HuH-7.5 (cell line): Measurements from ENCODE around the gene ATL1.

ENCODE experiments used
- DNase-seq: peaks from one replicate; pipeline ENCODE4 v3.0.0; 2011; ENCODE audit warnings: low spot score

ATL1 gene

GRCh38 chr14:50559990-50560930 is at the start of gene ATL1:
ATL1 (plus strand) TSS chr14:50560145; CDS start chr14:50560266, 121 bp downstream.
- DNase-seq = peak; percentile 22

- DNase-seq = no peak
Measured at GRCh38 chr14:50510157-50510556, 49.8 kb upstream of the ATL1 start.

- DNase-seq = no peak
Measured at GRCh38 chr14:50512463-50512862, 47.5 kb upstream of the ATL1 start.

DNA sequence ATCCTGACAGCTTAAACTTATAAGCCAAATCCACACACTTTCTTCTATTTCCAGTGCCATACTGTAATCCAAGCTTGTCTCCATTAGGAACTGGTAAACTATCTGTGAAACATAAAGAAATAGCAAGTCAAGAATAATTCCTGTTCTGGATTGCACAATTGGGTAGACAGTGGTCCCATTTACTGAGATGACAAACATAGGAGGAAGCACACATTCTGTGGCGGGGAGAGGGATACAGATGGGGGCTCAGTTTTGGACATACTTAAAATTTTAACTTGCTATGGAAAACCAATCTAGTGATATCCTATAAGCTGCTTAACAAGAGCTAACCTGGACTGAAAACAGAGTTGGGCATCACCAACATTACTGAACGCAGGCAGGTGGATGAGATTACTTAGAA is 43.9 kb upstream of the ATL1 start:
- no peak for DNase-seq

DNA sequence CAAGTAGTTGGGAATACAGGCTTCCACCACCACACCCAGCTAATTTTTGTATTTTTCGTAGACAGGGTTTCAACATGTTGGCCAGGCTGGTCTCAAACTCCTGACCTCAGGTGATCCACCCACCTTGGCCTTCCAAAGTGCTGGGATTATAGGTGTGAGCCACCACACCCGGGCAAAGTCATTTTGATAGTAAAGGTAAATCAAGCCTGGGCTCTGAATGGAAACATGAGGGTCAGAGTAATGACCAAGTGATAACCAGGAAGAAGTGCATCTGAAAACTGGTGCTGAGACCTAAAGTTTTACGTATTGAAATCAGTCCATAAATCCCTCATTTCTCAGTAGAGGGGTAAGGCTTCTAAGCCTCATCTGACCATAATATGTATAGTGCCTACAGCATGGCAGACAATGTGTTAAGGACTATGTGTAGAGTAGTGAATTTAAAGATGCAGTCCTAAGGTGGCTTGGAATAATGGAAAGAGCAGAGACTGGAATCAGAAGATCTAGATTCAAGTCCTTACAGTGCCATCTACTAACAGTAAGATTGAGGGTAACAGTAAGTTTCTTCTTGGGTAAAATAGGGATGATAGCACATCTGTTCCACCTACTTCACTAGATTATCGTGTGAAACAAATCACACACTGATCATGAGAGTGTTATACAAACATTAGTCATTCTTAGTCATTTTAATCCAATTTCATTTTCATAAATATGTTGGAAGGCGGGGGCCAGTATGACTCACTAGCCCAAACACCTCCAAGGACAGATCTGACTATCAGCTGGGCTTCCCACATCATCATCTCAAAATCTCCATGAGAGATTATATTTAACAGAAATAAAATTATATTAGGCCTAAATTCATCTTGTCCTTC is 38.8 kb upstream of the ATL1 start:
- DNase-seq = no peak

DNA sequence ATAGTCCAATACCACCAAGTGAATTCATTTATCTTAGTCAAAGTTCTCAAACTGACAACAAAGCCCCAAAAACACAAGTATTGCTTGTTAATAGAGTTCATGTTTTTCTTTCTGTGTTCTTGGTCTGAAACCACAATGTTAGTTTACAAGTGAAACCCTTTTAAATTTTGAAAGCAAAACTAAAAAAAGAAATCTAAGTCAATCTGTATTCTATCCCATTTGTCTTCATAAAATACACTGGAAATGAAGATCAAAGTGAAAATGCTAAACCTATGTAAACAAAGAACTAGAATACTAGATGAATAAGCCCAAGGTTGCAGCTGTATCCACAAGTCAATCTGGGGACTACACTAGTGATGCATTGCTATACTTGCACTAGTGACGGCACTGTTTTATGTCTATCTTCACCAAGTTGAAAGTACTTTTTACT is 38.0 kb upstream of the ATL1 start:
- DNase-seq = no peak

- DNase-seq = no peak
Measured at GRCh38 chr14:50523271-50524041, 36.5 kb upstream of the ATL1 start.

DNA sequence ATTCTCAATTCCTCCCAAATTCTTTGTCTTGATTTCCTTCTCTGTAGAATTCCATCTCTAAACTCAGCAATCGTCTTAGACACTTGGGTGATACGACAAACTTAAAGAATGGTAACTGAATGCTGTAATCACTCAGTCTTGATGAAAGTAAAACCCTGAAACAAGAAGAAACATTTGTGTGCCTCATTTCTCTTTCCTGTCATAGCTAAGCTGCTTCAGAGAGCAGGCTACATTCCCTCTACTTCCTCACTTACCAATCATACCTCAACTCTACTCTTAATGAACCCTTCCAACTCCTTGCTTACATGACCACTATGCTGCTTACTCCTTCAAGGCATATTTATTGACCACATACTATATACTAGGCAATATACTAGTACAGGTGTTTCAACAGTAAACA is 35.9 kb upstream of the ATL1 start:
- DNase-seq = no peak

- DNase-seq = no peak
Measured at GRCh38 chr14:50524731-50525515, 35.0 kb upstream of the ATL1 start.

DNA sequence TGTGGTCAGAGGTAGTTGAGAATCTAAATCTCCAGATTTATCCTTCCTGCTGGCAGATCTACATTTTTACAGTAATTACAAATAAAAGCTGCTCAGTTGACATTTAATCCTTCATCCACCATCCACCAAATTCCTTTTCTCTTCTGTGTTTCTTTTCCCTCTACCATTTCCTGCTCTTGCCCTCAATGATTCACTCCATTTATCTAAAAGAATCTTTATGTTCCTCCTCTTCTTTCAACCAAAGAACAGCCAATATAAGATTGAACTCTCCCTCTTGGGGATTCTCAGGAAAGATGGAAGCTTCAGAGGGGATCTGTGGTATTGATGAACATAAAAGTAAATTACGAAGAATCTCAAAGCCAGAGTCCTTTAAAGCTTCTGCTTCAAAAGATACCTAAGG is 31.9 kb upstream of the ATL1 start:
- DNase-seq = no peak

DNA sequence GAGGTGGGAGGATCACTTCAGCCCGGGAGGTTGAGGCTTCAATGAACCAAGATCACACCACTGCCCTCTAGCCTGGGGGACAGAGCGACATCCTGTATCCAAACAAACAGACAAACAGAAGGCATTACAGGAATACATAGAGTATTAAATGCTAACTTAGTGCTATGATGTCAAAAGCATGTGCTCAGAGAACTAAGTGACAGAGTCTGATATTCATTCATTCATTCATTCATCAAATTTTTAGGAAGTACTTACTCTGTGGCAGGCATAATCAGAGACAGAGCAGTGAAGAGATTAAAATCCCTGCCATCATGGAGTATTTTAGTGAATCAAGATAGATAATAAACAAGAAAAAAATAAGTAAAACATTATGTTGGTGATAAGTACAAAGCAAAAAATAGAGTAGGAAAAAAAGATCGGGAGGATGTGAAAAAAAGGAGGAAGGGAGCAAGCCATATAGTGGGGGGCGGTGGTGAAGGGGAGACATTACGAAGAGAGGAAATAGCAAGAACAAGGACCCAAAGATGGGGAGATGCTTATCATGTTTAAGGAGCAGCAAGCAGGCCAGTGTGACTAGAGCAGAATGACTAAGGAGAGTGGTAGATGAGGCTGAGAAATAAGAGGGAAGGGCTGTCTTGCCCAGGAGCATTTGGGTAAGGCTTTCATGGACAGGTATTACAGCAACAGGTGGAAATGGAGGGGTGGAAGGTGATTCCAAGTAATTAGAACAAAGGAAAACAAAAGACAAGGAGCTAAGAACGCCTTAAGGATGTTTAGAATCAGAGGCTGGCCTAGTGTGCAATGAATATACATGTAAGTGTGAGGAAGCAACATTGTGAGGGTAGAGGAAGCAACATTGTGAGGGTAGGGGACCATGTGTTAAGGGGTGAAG is 30.4 kb upstream of the ATL1 start:
- DNase-seq = no peak

DNA sequence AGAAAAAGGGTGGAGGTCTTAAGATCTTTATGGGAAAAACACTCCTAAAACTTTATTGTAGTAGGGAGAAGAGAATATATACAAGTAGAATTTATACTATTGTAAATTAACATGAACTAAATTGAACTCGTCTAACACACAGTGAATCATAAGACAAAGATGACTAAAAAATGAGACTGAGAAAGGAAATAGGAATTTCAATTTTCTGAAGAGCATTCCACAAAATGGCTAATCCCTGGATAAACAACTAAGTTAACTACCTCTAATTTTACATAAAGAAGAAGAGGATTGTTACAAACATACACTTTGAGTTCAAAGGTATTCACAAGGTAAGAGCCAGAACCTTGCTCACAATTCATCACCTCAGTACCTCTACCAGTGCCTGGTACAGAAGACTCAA is 29.6 kb upstream of the ATL1 start:
- DNase-seq = no peak

GRCh38 chr14:50530794-50531365 is 29.1 kb upstream of the ATL1 start:
- no peak for DNase-seq

GRCh38 chr14:50531595-50532501 is 28.1 kb upstream of the ATL1 start:
- peak; percentile 22 for DNase-seq

GRCh38 chr14:50532502-50533240 is 27.3 kb upstream of the ATL1 start, which contains the start of gene MAP4K5:
MAP4K5 (minus strand) TSS chr14:50532569; CDS start chr14:50532049, 520 bp downstream.
- peak; percentile 62 for DNase-seq

- no peak for DNase-seq
Measured at GRCh38 chr14:50533241-50533705, 26.7 kb upstream of the ATL1 start.

DNA sequence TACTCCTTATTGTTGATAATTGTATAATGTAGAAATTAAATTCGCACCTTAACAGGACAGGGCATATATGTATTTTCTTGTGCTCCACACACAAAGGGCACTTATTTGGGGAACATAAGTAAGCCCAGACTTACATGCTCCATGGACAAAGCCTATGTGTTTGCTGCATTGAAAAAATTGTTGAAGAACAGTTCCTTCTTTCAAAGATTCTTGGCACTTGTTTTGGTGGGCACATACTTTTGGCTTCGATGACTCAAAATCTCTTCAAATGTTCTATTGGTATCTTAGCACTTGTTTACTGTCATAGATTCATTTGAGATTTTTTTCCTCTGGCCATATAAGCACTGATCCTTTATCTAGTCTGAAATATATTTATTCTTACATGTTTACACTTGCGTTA is 26.1 kb upstream of the ATL1 start:
- no peak for DNase-seq

GRCh38 chr14:50534416-50534815 is 25.5 kb upstream of the ATL1 start:
- DNase-seq = no peak
